Activated gamma-delta T cell treated with Interleukin-2 at 50 U/mL for 16 hours (primary cell): ENCODE results near the gene PHF13.

Source experiments
- DNase-seq: peaks from one replicate; pipeline ENCODE4 v3.0.0-alpha.2; 2020

PHF13 gene

DNA sequence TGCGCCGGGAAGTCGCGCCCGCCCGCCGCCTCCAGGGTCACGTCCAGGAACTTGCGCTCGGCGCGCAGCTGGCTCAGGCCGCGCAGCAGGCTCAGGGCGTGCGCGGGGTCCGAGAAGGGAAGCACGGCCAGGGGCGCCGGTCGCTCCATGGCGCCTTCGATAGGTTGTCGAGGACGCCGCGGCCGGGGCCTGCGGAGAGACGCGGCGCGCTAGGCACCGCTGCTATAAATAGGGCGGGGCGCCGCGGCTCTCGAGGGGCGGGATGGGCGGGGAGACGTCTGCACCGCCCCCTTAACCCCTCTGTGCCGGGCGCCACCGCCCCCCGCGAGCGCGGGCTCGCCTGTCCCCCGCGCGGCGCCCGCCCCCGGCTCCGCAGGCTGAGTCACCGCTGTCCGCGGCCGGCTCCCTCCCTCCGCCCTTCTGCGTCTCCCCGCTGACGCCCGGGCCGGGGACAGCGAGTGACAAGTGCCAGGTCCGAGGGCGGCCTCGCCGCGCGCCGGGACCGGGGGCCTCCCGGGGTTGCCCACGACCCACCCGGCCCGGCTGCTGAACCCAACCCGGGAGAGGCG is 10.8 kb upstream of the PHF13 start, which contains the start of gene KLHL21:
Gene KLHL21 (minus strand): TSS at position 201 of the 569 bp plus-strand sequence. CDS start 52 bp downstream, at position 149.
- DNase-seq, result peak; percentile 85

DNA sequence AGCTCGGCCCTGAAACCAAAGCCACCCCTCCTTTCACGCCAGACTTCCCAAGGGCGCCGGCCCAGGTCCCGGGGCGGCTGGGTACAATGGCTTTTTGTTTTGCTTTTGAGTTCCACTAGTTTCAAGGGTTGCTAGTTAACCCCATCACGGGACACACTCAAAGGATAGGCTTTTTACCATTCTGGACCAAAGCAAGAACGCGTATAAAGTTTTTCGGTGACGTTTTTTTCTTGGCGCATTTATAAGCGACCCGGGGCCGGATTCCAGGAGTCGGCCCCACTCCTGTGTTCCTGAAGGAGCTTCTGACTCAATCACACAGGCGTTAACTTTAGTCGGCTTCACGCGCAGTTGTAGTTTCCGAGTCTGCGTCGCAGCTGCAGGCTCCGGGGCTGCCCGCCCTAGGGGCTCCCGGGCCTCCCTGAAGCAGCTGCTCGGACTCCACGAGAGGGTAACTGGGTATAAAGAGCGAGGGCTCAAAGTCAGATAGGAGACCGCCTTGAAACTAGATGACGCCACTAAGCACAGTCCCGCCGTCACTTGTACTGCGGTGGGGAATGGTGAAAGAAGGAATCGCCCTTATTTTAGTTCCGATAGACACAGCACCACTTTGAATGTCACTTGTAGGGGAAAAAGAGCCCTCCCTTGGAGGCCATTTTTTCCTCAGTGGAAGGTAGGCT is 10.2 kb upstream of the PHF13 start:
- DNase-seq, result peak; percentile 44

DNA sequence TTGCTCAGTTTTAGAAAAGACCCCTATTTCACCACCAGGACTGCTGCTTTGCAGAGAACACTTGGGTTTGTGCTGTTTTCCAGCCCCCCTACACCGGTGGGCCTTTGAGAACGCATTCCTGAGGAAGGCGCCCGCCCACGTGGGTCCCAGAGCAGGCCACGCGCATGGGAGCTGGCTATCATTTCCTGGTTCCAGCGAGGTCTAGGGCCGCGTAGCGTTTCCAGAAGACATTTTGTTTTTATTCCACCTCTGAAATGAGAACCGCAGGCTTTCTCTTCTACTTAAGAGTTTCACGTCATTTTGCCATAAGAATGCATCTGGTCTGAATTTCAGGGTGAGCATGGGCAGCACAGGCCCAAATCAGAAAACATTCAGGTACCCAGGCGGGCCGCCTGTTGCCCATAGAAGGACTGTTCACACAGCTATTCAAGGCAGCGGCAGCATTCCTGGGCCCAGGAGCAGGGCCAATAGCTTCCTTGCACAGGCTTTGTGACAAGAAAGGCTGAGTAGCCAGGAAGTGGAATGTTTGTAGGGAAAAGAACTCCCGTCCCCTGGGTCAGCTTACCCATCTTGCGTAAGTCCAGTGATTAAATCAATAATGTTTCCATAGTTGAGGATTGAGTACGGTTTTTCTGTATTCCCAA is 9.5 kb upstream of the PHF13 start:
- DNase-seq, result no peak

DNA sequence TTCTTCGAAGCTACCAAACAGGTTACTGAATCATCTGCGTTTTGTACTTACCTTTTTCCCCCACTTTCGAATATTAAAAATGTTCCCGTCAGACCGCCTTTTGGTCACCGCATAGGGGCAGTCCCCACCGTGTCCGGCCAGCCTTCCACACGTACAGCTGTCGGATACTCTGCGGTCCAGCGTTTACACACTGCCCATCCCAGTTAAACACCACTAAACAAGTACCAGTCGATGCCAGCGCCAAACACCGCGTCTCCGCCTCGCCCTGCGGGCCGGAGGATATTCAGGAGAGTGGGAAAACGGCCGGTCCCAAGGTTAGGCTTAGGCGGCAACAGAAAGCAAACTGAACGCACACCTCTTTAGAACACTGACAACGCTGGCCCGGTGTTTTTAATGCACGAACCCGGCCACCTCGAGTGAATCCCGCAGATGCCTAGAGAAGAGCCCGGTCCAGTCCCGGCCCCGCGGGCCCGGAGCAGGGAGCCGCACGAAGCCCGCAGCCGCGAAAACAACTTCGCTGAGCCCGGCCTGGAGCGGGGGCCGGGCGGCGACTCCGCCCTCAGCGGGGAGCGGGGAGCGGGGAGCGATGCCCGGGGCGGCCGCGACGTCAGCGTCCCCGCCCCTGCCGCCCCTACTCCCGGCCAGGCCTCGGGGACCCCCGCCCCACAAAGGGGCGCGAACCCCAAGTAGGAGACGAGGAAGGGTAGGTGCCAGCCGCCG is 730 bp upstream of the PHF13 start:
- no peak for DNase-seq

DNA sequence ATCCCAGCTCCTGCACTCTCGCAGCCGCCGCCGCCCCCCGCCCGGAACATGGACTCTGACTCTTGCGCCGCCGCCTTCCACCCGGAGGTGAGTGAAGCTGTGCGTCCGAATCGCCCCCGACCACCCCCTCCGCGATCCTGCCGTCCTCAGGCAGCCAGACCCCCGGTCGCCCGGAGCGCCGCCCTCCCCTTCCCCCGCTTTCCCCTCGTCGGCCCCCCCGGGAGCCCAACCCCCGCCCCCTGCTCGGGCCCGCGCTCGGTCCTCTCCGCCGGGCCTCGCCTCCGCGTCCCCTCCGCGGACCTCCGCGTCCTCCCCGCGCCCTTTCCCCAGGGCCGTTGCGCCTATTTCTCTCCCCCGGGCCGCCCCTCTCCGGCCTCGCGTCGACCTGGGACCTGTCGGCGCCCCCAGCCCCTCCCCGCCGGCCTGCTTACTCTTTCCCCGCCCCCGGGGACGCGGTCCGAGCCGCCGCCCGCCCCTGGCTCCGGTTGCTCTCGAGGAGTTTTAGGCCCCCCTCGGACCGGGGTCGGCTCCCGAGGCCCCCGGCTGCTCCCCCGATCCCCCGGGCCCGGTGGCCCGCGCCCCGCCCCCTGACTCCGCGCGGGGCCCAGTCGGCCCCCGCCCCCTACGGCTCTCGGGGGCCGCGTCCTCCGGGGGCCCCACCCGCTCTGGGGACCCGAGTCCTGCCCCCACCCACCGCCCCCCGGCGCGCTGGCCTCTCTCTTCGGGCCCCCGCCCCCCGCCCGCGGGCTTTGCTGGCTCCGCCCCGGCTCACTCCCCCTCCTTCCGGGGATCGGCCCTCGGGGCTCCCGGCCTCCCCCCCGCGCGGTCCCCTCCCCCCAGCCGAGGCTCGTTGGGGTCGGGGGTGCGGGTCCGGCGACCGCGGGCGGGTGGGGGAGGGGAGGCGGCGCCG is 743 bp downstream of the PHF13 start:
- DNase-seq, result peak; percentile 51

DNA sequence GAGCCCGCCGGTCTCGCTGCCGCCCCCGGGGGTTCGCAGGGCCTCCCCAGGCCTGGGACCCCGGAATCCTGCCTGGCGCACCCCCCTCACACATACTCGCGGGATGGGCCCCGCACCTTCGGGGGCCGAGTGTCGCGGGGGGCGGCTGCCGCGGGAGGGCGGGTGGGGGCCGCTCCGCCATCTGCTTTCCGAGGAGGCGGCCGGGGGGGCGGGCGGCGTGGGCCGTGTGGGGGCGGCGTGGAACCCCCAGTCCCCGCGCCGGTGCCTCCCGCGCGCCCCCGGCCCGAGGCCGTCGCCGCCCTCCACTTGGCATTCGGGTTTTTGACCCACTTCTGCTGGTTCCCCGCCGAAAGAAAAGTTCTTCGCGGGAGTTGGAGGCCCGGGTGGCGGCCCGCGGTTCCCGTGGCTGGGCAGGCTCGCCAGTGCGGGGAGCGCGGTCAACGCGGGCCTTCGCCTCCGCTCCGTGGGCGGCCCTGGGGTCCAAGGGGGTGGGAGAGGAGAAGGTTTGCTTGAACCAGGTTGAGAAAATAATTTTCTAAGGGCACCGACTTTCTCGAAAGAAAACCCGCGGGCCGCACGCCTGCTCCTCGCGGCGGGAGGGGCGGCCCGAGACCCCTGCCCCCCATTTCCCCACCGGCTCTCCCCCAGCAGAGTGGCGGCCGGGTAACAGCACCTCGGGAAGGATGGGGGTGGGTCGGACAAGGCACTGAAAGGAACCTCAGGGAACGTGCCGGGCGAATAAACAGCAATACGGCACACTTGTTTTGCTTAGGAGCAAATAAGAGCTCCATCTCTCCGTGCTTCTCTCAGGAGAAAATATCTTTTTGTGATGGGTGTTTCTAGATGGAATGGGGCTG is 1.6 kb downstream of the PHF13 start:
- DNase-seq, result no peak

DNA sequence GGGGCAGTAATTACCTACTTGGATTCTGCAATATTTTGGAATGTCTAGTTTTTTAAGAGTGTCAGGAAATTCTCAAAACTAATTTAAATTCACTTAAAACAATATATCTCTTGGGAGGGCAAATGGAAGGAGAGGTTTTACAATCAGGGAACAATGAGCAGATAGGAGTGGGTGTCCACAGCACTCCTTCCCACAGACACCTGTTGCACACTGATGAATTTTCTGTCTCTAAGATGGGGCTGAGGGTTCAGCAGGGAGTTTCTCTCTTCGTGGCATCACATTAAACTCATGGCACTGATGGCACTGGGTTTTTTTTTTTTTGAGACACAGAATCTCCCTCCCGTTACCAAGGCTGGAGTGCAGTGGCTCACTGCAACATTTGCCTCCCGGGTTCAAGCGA is 5.5 kb downstream of the PHF13 start:
- DNase-seq, result no peak

DNA sequence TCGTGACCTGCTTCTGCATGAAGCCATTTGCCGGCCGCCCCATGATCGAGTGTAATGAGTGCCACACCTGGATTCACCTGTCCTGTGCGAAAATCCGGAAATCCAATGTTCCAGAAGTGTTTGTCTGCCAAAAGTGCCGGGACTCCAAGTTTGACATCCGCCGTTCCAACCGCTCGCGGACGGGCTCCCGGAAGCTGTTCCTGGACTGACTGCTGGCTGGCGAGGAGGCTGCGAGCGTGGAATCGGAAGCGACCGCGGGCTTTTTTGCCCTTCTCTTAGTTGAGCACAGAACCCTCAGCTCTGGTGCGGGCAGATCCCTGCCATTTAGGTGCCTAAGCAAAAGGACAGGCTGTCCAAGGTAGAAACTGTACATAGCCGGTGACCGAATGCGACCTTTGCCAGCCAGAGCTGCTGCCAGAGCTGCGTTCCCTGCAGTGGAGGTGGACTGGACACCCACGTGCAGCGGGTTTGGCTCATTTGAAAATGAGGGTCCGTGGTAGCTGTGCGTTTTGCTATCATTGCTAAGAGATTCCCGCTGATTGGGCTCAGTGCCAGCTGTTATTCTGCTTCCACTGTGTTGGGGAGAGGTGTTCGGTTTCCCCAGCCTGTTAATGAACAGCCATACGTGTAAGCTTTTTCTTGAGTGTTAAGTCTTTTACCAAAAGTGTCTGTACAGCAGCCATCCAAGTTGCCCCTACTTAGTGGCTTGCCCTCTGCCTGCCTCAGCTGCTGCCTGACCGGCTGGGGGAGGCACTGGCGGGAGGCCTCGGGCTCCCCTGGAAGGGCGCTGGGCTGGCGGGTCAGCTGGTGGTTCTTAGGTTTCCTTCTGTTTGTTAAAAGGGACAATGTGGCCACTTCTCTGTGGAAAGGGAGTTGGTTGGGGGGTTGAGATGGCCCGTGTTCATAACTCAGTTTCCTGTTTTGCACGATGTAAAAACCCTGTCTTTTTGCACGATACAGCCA is 8.2 kb downstream of the PHF13 start:
- DNase-seq, result no peak

DNA sequence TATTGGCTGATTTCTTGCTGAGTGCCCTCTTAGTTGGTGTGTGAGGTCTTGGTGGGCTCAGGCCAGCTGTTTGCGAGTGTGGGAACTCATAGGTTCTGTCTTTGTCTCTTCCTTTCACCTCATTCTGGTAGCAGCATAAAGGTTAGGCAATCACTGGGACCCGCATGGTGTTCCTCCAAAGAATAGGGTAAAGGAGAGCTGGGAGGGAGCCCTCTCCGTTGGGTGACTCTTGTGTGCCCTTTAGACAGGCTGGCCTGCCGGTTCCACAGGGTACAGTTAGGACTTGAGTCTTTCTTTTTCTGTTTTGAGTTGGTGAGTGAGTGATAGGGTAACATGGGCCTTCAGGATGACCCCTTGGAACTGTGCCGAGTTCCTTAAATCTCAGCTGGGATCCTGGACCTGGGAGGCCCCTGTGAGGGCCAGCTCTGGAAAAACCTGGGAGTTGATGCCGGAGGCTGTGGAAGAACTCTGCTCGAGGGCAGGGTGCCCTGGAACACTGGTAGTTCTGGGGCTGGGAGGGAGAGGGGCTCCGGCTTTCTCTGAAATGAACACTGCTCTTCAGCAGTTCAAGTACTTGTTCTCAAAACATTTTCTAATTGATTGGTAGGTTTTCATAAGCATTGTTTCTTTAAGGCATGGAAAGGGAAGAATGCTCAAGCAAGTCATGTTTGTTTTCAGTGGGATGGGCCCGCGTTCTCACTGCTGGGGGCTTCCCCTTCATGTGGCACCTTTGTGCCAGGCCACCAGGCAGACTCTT is 9.0 kb downstream of the PHF13 start:
- no peak for DNase-seq

DNA sequence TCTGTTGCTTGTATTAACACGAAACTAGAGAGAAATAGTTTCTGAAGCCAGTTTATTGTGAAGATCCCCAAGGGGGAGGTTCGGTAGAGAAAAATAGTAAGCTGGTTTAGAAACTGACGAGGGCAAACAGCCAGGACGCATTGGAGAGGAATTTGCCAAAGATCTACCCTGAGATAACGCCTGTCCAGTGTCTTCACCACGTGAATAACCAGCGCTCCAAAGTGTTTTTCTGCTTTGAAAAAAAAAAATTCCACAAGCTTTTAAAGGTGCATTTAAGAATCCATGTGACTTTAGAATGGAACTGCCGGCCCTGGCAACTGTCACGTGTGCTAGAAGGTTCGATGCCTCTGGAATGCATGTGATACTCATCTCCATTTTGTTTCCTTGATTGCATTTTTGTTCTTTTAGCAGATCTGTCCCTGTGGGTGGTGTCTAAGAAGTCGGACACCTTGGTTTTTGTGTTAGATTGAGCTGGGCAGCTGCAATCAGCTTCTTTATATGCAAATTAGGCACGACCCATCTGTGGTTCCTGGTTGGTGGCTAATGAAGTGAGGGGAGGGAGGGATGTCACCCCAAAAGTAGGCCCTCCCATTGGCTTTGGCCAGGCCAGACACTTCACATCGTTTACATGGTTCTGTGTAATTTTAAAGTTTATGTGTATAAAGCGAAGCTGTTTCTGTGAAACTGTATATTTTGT is 9.9 kb downstream of the PHF13 start:
- DNase-seq, result no peak

DNA sequence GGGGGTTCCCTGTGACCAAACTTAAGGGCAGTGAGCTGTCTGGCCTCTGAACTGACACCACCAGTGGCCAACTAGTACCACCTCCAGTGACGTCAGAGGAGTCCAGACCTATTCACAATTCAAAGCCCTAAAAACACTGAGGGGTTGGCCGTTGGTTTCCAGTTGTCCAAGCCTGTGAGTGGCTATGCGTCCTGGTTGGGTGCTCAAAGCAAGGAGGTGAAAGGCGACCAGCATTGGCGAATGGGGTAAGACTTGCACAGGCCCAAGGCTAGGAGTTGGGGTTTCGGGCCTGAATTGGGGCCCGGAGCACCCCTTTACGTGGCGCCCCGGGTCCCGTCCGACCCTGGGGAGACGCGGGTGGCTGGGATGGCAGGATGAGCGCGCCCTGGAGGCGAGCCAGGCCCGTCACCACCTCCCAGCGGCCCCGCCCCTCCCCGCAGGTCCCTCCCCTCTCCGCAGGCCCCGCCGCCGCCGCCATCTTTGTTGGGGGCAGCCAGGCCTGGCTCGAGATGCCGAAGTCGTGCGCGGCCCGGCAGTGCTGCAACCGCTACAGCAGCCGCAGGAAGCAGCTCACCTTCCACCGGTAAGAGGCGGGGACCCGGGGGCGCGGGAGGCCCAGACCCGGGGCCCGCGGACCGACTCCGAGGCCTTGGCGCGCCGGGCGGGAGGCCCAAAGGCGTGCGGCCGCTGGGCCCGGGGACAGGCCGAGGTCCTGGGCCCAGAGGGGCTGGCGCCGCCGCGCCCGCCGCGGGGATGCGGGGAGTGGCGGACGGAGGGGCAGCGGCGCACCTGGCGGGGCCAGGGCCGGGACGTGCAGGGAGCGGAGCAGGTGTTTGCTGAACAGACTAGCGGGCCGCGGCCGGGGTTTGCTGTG is 11.4 kb downstream of the PHF13 start, which contains the start of gene THAP3:
Gene THAP3 (plus strand): TSS at position 159 of the 874 bp plus-strand sequence. CDS start 351 bp downstream, at position 510.
- peak; percentile 88 for DNase-seq

DNA sequence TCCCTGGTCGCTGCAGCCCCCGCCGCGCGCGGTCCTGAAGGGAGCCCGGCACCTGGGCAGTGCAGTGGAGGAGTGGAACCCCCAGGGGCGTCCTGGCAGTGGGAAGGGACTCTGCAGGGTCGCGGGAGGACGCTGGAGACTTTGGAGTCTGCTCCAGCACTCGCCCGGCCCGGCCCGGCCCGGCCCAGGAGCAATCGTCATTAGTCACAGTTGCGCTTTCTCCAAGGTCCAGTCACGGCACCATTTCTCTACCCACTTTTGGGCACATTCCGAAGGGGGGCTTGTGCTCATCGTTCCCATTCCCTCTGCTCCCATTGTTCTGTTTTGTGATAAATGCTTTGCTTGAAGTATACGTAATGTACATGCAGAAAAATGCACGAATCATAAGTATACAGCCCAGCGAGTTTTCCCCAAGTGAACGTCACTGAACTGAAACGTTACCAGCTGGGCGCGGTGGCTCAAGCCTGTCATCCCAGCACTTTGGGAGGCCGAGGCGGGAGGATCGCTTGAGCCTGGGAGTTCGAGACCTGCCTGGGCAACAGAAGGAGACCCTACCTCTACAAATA is 12.1 kb downstream of the PHF13 start:
- DNase-seq, result no peak

DNA sequence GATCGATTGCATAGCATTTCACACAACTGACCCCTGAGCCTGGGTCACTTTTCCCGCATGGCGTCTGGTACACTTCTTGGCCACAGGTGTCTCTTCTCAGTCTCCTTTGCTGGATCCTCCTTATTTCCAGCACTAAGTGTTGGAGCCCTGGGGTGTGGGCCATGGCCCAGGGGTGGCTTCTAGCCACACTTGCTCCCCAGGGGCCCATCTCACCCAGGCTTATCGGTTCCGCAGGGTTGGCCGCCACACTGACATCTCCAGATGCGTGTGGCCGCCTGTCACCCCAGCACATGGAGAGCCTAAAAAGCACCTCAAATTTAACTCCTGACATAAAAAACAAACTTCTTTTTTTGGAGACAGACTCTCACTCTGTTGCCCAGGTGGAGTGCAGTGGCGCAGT is 13.5 kb downstream of the PHF13 start:
- no peak for DNase-seq

DNA sequence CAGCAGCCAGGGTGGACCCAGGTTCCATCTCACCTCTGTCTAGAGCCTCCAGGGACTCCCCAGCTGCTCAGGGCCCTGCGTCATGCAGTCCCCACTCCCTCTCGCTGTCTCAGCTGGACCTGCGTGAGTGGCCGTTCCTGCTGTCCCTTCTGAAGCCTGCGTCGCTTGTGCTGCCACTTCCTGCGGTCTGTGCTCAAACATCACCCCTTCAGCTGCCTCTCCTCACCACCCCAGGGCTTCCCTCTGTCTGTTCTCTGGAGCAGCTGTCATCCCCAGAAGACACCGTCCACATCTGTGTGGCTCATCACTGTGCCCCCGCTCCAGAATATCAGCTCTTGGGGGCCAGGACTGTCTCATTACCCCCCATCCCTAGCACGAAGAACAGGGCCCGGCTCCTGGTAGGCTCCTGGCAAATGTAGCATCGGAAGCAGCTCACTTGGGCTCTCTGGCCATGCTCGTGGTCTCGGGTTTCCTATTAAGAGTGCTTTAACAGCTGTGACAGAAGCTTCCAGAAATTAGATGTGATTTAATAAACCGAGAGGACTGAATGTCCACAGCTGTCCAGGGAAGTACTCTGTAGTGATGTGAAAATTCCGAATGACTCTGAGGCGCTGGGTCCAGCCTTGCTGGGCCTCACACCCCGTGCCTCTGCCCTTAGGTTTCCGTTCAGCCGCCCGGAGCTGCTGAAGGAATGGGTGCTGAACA is 14.5 kb downstream of the PHF13 start:
- no peak for DNase-seq

DNA sequence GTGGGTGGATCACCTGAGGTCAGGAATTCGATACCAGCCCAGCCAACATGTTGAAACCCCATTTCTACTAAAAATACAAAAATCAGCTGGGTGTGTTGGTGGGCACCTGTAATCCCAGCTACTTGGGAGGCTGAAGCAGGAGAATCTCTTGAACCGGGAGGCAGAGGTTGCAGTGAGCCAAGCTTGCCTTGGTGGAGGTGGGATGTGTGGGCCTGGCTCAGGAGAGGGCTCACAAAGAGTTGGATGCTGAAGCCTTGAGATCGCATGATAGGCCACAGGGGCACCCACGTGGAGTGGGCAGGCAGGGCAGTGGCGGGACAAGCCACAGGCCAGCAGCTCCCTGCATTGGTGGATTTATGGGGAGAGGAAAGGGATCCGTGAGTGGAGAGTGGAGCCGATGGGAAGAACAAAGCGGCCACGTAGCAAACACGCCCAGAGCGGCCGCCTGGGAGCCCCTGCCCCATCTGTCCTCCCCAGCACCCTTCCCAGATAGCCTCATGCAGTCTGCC is 15.5 kb downstream of the PHF13 start:
- no peak for DNase-seq

DNA sequence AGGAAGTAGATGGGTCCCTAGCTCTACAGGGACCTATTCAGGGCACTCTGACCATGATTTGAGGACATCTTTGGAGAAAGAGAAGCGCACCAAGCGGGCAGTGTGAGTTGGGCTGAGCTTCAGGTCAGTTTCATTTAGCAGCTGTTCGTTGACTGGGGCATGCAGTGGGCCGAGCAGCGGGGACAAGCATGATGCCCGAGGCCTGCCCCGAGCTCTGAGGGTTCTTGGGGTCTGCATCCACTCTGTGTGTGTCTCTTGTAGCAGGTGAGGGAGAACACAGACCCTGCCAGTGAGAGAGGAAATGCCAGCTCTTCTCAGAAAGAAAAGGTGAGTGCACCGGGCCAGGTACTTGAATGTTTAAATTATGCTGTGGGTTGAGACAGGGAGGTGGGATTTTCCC is 16.5 kb downstream of the PHF13 start:
- no peak for DNase-seq

DNA sequence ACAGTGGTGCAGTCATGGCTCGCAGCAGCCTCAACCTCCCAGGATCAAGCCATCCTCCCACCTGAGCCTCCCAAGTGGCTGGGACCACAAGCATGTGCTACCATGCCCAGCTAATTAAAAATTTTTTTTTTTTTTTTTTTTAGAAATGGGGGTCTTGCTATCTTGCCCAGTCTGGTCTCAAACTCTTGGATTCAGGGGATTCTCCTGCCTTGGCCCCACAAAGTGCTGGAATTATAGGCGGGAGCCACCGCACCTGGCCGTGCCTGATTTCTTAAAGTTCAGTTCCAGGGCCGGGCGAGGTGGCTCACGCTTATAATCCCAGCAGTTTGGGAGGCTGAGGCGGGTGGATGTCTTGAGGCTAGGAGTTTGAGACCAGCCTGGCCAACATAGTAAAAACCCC is 17.5 kb downstream of the PHF13 start:
- DNase-seq, result no peak
